ENCODE data around the gene HHIPL1. TPM values are rescaled to one million over a fixed set of nuclear protein-coding genes. Genes with fewer than 3 reads are reported as not detected.
A peak's percentile ranks its signal among the peaks of the same experiment; 100 is the strongest.

Gene HHIPL1
- total and polyA plus RNA-seq, 4 donors: 0.51 to 7.7 (median 1.5) TPM

DNA sequence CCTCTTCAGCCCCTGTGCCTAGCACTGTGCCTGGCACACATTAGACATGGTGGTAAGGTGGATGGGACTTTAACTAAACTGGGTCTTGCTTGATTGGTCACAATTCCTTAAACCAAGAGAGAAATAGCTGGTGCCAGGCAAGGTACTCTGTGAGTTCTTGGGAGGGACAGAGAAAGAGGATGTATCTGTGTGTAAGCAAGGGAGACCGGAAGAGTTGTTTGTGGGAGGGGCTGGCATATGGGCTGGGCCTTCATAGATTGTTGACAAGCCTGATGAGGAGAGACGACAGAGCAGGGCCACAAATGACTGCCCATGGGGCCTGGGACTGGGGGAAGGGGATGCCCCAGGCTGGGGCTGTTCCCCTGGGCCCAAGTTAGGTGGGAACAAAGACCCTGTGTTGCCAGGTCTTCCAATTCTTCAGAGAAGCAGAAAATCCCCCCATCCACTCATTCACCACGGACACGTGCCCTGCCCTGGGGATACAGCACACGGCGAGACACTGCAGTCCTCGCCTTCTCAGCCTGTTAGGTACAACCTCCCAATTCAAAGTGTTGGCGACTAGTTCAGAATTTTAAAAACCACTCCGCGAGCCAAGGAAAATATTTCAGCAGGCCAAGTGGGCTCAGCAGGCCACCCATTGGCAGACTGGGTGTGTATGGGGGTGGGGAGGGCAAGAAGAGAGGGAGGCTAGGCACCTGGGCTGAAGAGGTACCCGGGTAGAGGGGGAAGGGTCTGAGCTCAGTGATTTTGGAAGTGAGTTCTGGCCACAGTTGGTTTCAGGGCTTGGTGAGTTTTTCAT is 27.8 kb downstream of the HHIPL1 start:
- Histone ChIP-seq H3K27me3 (ENCODE audit: control insufficient read depth in 1 of 2, insufficient read depth in 2 of 2, low read length in 1 of 2) (no peaks in the 10 kb centered on the region), H3K27ac (ENCODE audit: low read depth in 1 of 2, low read length in 2 of 2) (no peak overlapping the region), H3K4me1 (ENCODE audit: control insufficient read depth in 1 of 2, insufficient read depth in 2 of 2, low read length in 2 of 2) (no peaks in the 10 kb centered on the region), H3K36me3 (ENCODE audit: control insufficient read depth in 1 of 2, insufficient read depth in 2 of 2, low read length in 1 of 2) (no peaks in the 10 kb centered on the region), H3K4me3 (ENCODE audit: low read length in 2 of 2) (no peak overlapping the region), H3K9me3 (ENCODE audit: control insufficient read depth, low read length) (peaks cover 2% of the 10 kb centered on the region)
- peak; percentile 53 to 64 for DNase-seq
- WGBS, 2 donors: 31 to 52% methylated on average over 11 of the region's 11 CpGs
- intact Hi-C loops (cut with DNase I): no loop called here
- no peak for ATAC-seq (ENCODE audit: low FRiP score)

DNA sequence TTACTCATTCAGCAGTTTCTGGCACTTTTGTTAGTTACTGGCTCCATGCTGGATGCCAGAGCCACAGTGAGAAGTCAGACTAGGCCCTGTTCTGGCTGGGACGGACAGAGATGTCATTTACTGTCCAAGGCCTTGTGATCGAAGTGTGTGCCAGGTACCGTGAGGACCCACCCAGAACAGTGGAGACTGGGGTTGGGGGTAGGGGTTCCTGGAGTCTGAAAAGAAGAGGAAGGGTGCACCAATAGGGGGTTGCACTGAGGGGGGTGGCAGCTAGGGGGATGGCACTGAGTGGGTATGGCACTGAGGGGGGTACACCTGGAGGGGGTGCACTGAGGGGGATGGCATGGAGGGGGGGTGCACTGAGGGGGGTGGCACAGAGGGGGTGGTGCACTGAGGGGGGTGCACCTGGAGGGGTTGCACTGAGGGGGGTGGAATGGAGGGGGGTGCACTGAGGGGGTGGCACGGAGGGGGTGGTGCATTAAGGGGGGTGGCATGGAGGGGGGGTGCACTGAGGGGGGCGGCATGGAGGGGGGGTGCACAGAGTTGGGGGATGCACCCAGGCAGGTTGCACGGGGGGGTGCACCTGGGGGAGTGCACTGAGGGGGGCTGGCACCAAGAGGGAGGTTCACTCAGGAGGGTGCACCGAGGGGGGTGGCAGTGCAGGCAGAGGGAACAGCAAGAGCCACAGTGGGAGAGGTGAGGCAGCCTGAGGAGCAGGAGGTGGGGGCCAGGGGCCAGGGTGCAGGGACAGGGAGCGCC is 28.6 kb downstream of the HHIPL1 start:
- Histone ChIP-seq H3K36me3 (ENCODE audit: control insufficient read depth in 1 of 2, insufficient read depth in 2 of 2, low read length in 1 of 2) (no peaks in the 10 kb centered on the region), H3K9me3 (ENCODE audit: control insufficient read depth, low read length) (peaks cover 4% of the 10 kb centered on the region), H3K27ac (ENCODE audit: low read depth in 1 of 2, low read length in 2 of 2) (no peak overlapping the region), H3K27me3 (ENCODE audit: control insufficient read depth in 1 of 2, insufficient read depth in 2 of 2, low read length in 1 of 2) (no peaks in the 10 kb centered on the region), H3K4me3 (ENCODE audit: low read length in 2 of 2) (no peak overlapping the region), H3K4me1 (ENCODE audit: control insufficient read depth in 1 of 2, insufficient read depth in 2 of 2, low read length in 2 of 2) (no peaks in the 10 kb centered on the region)
- intact Hi-C loops (cut with DNase I): no loop called here
- WGBS, 2 donors: 56 to 71% methylated on average over 5 to 8 of the region's 8 CpGs
- ATAC-seq (ENCODE audit: low FRiP score): no peak
- peak; percentile 17 to 32 for DNase-seq

DNA sequence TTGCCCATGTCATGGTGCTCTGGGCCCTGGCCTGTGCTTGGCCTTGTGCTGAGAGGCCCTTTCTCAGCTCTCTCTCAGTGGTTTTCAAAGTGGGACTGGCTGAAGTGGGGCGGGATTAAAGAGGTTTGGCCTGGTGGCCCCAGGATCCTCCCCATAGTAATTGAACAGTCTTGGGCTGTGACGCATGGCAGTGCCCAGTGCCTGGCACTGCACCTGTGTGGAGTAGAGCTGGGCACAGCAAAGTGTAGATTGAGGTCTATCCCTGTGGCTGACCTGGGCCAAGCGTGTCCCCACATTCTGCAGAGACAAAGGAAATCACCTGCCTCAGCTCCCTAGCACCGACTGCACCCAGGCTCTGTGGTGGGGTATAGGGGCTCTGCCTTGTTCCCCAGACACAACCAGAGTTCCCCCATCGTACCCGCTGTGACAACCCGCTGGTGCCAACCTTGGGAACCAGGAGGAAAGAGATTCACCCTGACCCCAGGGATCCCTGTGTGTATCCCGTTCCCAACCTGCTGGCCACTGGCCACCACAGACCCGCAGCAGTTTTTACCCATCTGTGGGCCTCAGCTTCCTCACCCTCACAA is 29.2 kb downstream of the HHIPL1 start:
- intact Hi-C loops (cut with DNase I): no loop called here
- no peaks in the 10 kb centered on the region for H3K27me3 ChIP-seq (ENCODE audit: control insufficient read depth in 1 of 2, insufficient read depth in 2 of 2, low read length in 1 of 2)
- peaks cover 4% of the 10 kb centered on the region for H3K9me3 ChIP-seq (ENCODE audit: control insufficient read depth, low read length)
- H3K4me3 ChIP-seq (ENCODE audit: low read length in 2 of 2): no peak overlapping the region
- DNase-seq (peak; percentile 15 to 55), ATAC-seq (ENCODE audit: low FRiP score) (no peak)
- 87 to 96% methylated on average over 9 of the region's 9 CpGs for WGBS, 2 donors
- H3K27ac ChIP-seq (ENCODE audit: low read depth in 1 of 2, low read length in 2 of 2): no peak overlapping the region
- H3K4me1 ChIP-seq (ENCODE audit: control insufficient read depth in 1 of 2, insufficient read depth in 2 of 2, low read length in 2 of 2): no peaks in the 10 kb centered on the region
- no peaks in the 10 kb centered on the region for H3K36me3 ChIP-seq (ENCODE audit: control insufficient read depth in 1 of 2, insufficient read depth in 2 of 2, low read length in 1 of 2)

DNA sequence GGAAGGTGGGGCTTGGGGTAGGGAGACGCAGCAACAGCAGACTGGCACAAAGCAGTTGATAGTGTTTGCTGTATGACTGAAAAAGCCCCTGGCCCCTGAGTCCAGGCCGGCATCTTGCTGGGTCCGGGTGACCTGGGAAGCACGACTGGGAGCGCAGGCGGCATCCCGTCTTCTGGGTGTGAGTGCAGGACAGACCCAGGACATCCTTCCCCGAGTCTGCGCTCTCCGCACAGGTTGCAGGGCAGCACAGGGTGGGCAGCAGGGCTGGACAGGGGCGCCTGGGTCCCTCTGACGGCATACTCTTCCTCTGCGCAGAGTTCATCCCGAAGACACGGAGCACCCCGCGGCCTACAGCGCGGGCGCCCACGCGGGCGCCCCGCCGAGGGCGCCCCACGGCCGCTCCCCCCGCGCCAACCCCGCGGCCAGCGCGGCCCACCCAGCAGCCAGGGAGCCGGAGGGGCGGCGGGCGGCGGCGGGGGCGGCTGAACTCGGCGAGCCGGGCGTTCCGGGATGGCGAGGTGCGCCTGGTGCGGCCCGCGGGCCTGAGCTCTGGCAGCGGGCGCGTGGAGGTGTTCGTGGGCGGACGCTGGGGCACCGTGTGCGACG is 29.9 kb downstream of the HHIPL1 start:
- H3K9me3 ChIP-seq (ENCODE audit: control insufficient read depth, low read length): peaks cover 4% of the 10 kb centered on the region
- no peaks in the 10 kb centered on the region for H3K4me1 ChIP-seq (ENCODE audit: control insufficient read depth in 1 of 2, insufficient read depth in 2 of 2, low read length in 2 of 2)
- no peak overlapping the region for H3K4me3 ChIP-seq (ENCODE audit: low read length in 2 of 2)
- DNase-seq (peak; percentile 24 to 51), ATAC-seq (ENCODE audit: low FRiP score) (no peak)
- intact Hi-C loops (cut with DNase I): no loop called here
- H3K27me3 ChIP-seq (ENCODE audit: control insufficient read depth in 1 of 2, insufficient read depth in 2 of 2, low read length in 1 of 2): no peaks in the 10 kb centered on the region
- 51 to 66% methylated on average over 39 to 60 of the region's 60 CpGs for WGBS, 2 donors
- no peak overlapping the region for H3K27ac ChIP-seq (ENCODE audit: low read depth in 1 of 2, low read length in 2 of 2)
- H3K36me3 ChIP-seq (ENCODE audit: control insufficient read depth in 1 of 2, insufficient read depth in 2 of 2, low read length in 1 of 2): no peaks in the 10 kb centered on the region

DNA sequence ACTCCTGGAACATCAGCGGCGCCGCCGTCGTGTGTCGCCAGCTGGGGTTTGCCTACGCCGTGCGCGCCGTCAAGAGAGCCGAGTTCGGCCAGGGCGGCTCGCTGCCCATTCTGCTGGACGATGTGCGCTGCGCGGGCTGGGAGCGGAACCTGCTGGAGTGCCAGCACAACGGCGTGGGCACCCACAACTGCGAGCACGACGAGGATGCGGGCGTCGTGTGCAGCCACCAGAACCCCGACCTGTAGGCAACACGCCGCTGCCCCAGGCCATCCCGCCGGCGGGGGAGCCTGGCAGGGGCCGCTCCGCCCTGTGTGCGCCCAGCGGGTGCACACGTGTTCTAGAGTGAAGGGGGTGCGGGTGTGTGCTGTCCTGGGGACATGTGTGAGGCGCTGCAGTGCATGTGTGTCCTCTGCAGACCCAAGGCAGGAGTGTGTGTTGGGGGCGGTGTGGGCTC is 30.5 kb downstream of the HHIPL1 start:
- DNase-seq (peak; percentile 31 to 72), ATAC-seq (ENCODE audit: low FRiP score) (no peak)
- H3K27me3 ChIP-seq (ENCODE audit: control insufficient read depth in 1 of 2, insufficient read depth in 2 of 2, low read length in 1 of 2): no peaks in the 10 kb centered on the region
- intact Hi-C loops (cut with DNase I): no loop called here
- H3K36me3 ChIP-seq (ENCODE audit: control insufficient read depth in 1 of 2, insufficient read depth in 2 of 2, low read length in 1 of 2): no peaks in the 10 kb centered on the region
- no peak overlapping the region for H3K4me3 ChIP-seq (ENCODE audit: low read length in 2 of 2)
- WGBS, 2 donors: 43 to 68% methylated on average over 42 of the region's 42 CpGs
- H3K4me1 ChIP-seq (ENCODE audit: control insufficient read depth in 1 of 2, insufficient read depth in 2 of 2, low read length in 2 of 2): no peaks in the 10 kb centered on the region
- H3K9me3 ChIP-seq (ENCODE audit: control insufficient read depth, low read length): peaks cover 4% of the 10 kb centered on the region
- H3K27ac ChIP-seq (ENCODE audit: low read depth in 1 of 2, low read length in 2 of 2): no peak overlapping the region

DNA sequence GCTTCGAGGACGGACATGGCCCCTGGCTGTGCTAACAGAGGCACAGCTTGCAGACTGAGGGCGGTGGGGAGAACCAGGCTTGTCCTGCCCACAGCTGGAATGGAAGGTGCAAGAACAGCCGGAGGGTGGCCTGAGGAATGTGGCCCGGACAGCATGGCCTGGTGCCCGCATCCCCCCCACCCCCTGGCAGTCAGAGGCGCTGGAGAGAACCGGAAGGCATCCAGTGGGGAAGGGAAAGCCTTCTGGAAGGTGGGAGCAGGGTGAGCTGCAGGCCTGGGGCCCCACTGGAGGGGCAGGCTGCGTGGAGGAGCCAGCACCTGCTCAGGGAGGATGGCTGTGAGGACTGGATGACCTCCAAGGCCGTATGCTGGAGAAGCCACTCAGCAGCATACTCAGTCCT is 31.0 kb downstream of the HHIPL1 start:
- WGBS, 2 donors: 39 to 58% methylated on average over 10 of the region's 10 CpGs
- Histone ChIP-seq H3K4me3 (ENCODE audit: low read length in 2 of 2) (no peak overlapping the region), H3K27me3 (ENCODE audit: control insufficient read depth in 1 of 2, insufficient read depth in 2 of 2, low read length in 1 of 2) (no peaks in the 10 kb centered on the region), H3K36me3 (ENCODE audit: control insufficient read depth in 1 of 2, insufficient read depth in 2 of 2, low read length in 1 of 2) (no peaks in the 10 kb centered on the region), H3K9me3 (ENCODE audit: control insufficient read depth, low read length) (peaks cover 4% of the 10 kb centered on the region), H3K27ac (ENCODE audit: low read depth in 1 of 2, low read length in 2 of 2) (no peak overlapping the region), H3K4me1 (ENCODE audit: control insufficient read depth in 1 of 2, insufficient read depth in 2 of 2, low read length in 2 of 2) (no peaks in the 10 kb centered on the region)
- intact Hi-C loops (cut with DNase I): no loop called here
- DNase-seq (peak in 1 of 2 donors; percentile 9), ATAC-seq (ENCODE audit: low FRiP score) (no peak)

DNA sequence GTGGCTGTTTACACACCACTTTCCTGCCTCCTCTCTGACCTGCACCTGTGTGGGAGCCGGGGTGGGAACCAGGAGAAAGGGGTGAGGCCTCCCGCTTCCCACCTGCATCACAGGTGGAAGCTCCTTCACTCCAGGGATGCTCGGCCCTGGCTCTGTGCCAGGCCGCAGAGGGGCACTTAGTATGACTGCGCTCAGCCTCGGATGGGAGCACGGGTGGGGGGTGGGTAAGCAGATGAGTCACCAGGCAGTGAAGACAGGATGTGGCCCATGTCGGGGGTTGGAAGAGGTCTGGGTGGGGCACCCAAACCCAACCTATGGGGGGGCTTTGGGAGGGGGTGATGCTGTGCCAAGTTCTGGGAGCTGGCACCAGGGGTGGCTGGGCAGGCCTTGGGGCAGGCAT is 31.7 kb downstream of the HHIPL1 start:
- WGBS, 2 donors: 75 to 81% methylated on average over 8 of the region's 8 CpGs
- no peak overlapping the region for H3K27ac ChIP-seq (ENCODE audit: low read depth in 1 of 2, low read length in 2 of 2)
- peaks cover 4% of the 10 kb centered on the region for H3K9me3 ChIP-seq (ENCODE audit: control insufficient read depth, low read length)
- no peaks in the 10 kb centered on the region for H3K36me3 ChIP-seq (ENCODE audit: control insufficient read depth in 1 of 2, insufficient read depth in 2 of 2, low read length in 1 of 2)
- intact Hi-C loops (cut with DNase I): no loop called here
- DNase-seq: peak in 1 of 2 donors; percentile 42
- H3K27me3 ChIP-seq (ENCODE audit: control insufficient read depth in 1 of 2, insufficient read depth in 2 of 2, low read length in 1 of 2): no peaks in the 10 kb centered on the region
- no peaks in the 10 kb centered on the region for H3K4me1 ChIP-seq (ENCODE audit: control insufficient read depth in 1 of 2, insufficient read depth in 2 of 2, low read length in 2 of 2)
- ATAC-seq (ENCODE audit: low FRiP score): no peak
- no peak overlapping the region for H3K4me3 ChIP-seq (ENCODE audit: low read length in 2 of 2)

DNA sequence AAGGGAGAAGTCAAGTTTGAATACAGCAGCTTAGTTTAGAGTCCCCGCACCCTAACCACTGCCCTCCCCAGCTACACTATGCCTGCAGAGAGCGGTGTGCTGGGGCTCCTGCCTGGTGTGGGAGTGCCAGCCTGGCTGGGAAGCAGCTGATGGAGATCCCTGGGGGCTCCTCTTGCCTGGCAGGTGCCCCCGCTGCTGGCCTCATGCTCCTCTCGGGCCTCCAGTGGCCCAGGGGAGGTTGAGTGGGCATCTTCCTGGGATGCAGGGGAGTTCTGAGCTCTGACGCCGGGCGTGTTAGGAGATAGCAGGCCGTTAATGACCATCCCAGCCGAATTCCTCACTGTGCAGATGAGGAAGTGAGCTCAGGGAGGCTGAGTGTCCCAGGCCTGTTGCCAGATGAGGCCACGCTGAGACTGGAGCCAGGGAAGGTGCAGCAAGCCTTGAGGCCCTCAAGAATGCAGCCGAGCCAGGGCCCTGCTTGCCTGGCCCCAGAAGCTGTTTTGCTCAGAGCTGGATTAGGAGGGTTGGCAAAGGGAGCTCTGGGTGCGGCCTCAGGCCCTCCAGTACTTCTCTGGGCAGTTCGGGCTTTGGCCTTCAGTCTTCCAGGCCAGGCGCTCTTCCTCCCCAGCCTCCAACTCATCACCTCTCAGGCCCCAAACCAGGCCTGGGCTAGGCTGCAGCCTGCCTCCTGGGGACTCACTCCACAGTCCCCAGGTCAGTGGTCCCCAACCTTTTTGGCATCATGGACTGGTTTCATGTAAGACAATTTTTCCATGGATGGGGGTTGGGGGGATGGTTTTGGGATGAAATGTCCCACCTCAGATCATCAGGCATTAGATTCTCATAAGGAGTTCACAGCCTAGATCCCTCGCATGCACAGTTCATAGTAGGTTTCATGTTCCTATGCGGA is 32.6 kb downstream of the HHIPL1 start:
- Histone ChIP-seq H3K36me3 (ENCODE audit: control insufficient read depth in 1 of 2, insufficient read depth in 2 of 2, low read length in 1 of 2) (no peaks in the 10 kb centered on the region), H3K27ac (ENCODE audit: low read depth in 1 of 2, low read length in 2 of 2) (no peak overlapping the region), H3K4me1 (ENCODE audit: control insufficient read depth in 1 of 2, insufficient read depth in 2 of 2, low read length in 2 of 2) (no peaks in the 10 kb centered on the region), H3K4me3 (ENCODE audit: low read length in 2 of 2) (no peak overlapping the region), H3K9me3 (ENCODE audit: control insufficient read depth, low read length) (peaks cover 4% of the 10 kb centered on the region), H3K27me3 (ENCODE audit: control insufficient read depth in 1 of 2, insufficient read depth in 2 of 2, low read length in 1 of 2) (no peaks in the 10 kb centered on the region)
- WGBS, 2 donors: 92 to 94% methylated on average over 16 of the region's 16 CpGs
- DNase-seq (peak in 1 of 2 donors; percentile 29), ATAC-seq (ENCODE audit: low FRiP score) (no peak)
- intact Hi-C loops (cut with DNase I): no loop called here

Data from aorta (tissue), 5 donors.